A673 (cell line): ENCODE measurements around the gene DPEP2.

Source experiments
- EZH2 ChIP-seq: fragments of 200-600 bp; sonication (generic); IDR thresholded peaks from 2 replicates; pipeline ENCODE4 v1.6.1; 2017; ENCODE audit warnings: borderline replicate concordance, low read depth, mild to moderate bottlenecking, mixed read lengths, antibody characterized with exemption, low read length; ENCODE audit not compliant: poor library complexity, severe bottlenecking
- TF ChIP-seq, protein P1 (sequence below): fragments of 300-800, 200-600 bp; sonication (generic); conservative IDR thresholded peaks from 2 replicates; pipeline ENCODE4 v1.5.1; 2017; ENCODE audit warnings: low read depth, mild to moderate bottlenecking, antibody characterized with exemption, low read length, moderate library complexity, mixed read lengths

DNA sequence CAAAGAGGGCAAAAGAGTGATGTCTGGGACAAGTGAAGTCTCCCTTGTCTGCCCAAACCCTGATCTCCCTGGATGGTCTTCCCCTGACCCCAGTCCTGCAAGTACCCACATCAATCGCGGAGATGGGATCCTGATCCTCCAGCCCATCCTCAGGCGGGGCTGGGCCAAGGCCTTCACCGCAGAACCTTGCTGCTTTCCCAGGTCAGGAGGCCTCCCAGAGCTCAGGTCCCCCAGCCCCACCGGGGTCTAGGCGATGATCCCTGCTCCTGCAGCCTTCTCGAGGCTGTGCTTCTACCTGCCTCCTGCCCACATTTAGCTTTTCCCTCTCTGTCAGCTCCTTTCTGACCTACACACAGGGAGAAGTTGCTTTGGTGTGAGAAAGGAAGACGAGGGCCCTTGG, 37.1 kb downstream of the DPEP2 start:
- TF ChIP-seq, protein P1, sequence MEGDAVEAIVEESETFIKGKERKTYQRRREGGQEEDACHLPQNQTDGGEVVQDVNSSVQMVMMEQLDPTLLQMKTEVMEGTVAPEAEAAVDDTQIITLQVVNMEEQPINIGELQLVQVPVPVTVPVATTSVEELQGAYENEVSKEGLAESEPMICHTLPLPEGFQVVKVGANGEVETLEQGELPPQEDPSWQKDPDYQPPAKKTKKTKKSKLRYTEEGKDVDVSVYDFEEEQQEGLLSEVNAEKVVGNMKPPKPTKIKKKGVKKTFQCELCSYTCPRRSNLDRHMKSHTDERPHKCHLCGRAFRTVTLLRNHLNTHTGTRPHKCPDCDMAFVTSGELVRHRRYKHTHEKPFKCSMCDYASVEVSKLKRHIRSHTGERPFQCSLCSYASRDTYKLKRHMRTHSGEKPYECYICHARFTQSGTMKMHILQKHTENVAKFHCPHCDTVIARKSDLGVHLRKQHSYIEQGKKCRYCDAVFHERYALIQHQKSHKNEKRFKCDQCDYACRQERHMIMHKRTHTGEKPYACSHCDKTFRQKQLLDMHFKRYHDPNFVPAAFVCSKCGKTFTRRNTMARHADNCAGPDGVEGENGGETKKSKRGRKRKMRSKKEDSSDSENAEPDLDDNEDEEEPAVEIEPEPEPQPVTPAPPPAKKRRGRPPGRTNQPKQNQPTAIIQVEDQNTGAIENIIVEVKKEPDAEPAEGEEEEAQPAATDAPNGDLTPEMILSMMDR, result no peak
- TF ChIP-seq EZH2, result no peak
